CD14-positive monocyte (primary cell): ENCODE data around the gene PRR16. TPM values are rescaled to one million over a fixed set of nuclear protein-coding genes. Genes with fewer than 3 reads are reported as not detected.

Source experiments
- DNase-seq, 3 donors: peaks; one replicate each; pipeline ENCODE4 v3.0.0-alpha.2; 2011 to 2022
- H2AFZ ChIP-seq: 2 replicates; pipeline ENCODE4 v1.6.0; 2012; ENCODE audit warnings: mild to moderate bottlenecking, low read depth, low read length, inconsistent platforms; ENCODE audit not compliant: insufficient read depth, poor library complexity, severe bottlenecking
- H3K27ac ChIP-seq, 2 donors: 1 replicate in 1 of 2; 2 replicates in 1 of 2; pipeline ENCODE4 v1.5.1; 2012 to 2013; ENCODE audit warnings: low read length in 2 of 2, control low read depth in 1 of 2, inconsistent platforms in 1 of 2, low read depth in 1 of 2, mild to moderate bottlenecking in 1 of 2
- H3K27me3 ChIP-seq, 2 donors: one replicate each; pipeline versions ENCODE4 v1.6.0 to v1.6.1; 2011 to 2013; ENCODE audit warnings: low read length in 2 of 2; ENCODE audit not compliant: control insufficient read depth in 2 of 2, insufficient read depth in 2 of 2
- H3K36me3 ChIP-seq, 2 donors: replicated peaks in 1 of 2; 1 replicate in 1 of 2; 2 replicates in 1 of 2; pipeline versions ENCODE4 v1.5.1 to v1.6.1; 2012 to 2013; ENCODE audit warnings: low read length in 2 of 2, control low read depth in 1 of 2, inconsistent platforms in 1 of 2, mild to moderate bottlenecking in 1 of 2; ENCODE audit not compliant: insufficient read depth in 2 of 2, control insufficient read depth in 1 of 2
- H3K4me1 ChIP-seq, 2 donors: 1 replicate in 1 of 2; 2 replicates in 1 of 2; pipeline versions ENCODE4 v1.5.1 to v1.6.1; 2012 to 2013; ENCODE audit warnings: low read length in 2 of 2, control low read depth in 1 of 2, inconsistent platforms in 1 of 2, mild to moderate bottlenecking in 1 of 2, moderate library complexity in 1 of 2; ENCODE audit not compliant: insufficient read depth in 2 of 2, control insufficient read depth in 1 of 2
- H3K4me2 ChIP-seq: replicated peaks from 2 replicates; pipeline ENCODE3; 2012; ENCODE audit warnings: low read length, moderate library complexity, mild to moderate bottlenecking; ENCODE audit not compliant: poor library complexity, severe bottlenecking; ENCODE audit errors: extremely low read depth
- H3K4me3 ChIP-seq, 3 experiments: fragments of 200-600 bp in 1 of 3; sonication (generic) in 1 of 3; replicated peaks in 1 of 3; 1 replicate in 2 of 3; 2 replicates in 1 of 3; pipeline ENCODE4 v1.5.1; 2011 to 2013; ENCODE audit warnings: low read length in 3 of 3, mild to moderate bottlenecking in 3 of 3, control low read depth in 2 of 3, low read depth in 2 of 3, inconsistent platforms in 1 of 3, moderate library complexity in 1 of 3
- H3K79me2 ChIP-seq: 2 replicates; pipeline ENCODE4 v1.6.0; 2012; ENCODE audit warnings: mild to moderate bottlenecking, control low read depth, inconsistent platforms, low read length, moderate library complexity; ENCODE audit not compliant: insufficient read depth
- H3K9ac ChIP-seq: 2 replicates; pipeline ENCODE4 v1.6.0; 2017; ENCODE audit warnings: low read length, mild to moderate bottlenecking; ENCODE audit not compliant: insufficient read depth, poor library complexity, severe bottlenecking
- H3K9me3 ChIP-seq, 2 donors: replicated peaks in 1 of 2; 1 replicate in 1 of 2; 2 replicates in 1 of 2; pipeline versions ENCODE4 v1.5.1 to v1.6.1; 2012 to 2013; ENCODE audit warnings: low read length in 2 of 2, control low read depth in 1 of 2; ENCODE audit not compliant: control insufficient read depth in 1 of 2, insufficient read depth in 1 of 2
- H4K20me1 ChIP-seq: 2 replicates; pipeline ENCODE4 v1.6.0; 2012; ENCODE audit warnings: mild to moderate bottlenecking, low read length, control low read depth, moderate library complexity; ENCODE audit not compliant: insufficient read depth
- H3K27ac Mint-ChIP-seq, 7 donors: one replicate each; pipeline ENCODE4 v1.8.0; 2020; ENCODE audit warnings: mild to moderate bottlenecking in 7 of 7, mixed read lengths in 7 of 7, moderate library complexity in 6 of 7, inconsistent platforms in 2 of 7
- H3K27me3 Mint-ChIP-seq, 3 donors: one replicate each; pipeline ENCODE4 v1.8.0; 2021 to 2022; ENCODE audit warnings: low read depth in 3 of 3, mild to moderate bottlenecking in 3 of 3, mixed read lengths in 3 of 3, moderate library complexity in 3 of 3, inconsistent platforms in 1 of 3
- H3K36me3 Mint-ChIP-seq, 2 donors: one replicate each; pipeline ENCODE4 v1.8.0; 2020; ENCODE audit warnings: mixed read lengths in 2 of 2, inconsistent platforms in 1 of 2, mild to moderate bottlenecking in 1 of 2
- H3K4me1 Mint-ChIP-seq: one replicate; pipeline ENCODE4 v1.8.0; 2020; ENCODE audit warnings: mild to moderate bottlenecking, mixed read lengths
- H3K4me3 Mint-ChIP-seq, 2 donors: one replicate each; pipeline ENCODE4 v1.8.0; 2020; ENCODE audit warnings: mild to moderate bottlenecking in 2 of 2, mixed read lengths in 2 of 2, moderate library complexity in 1 of 2
- H3K9me3 Mint-ChIP-seq, 7 donors: one replicate each; pipeline ENCODE4 v1.8.0; 2020 to 2022; ENCODE audit warnings: mixed read lengths in 7 of 7, mild to moderate bottlenecking in 6 of 7, moderate library complexity in 6 of 7, inconsistent platforms in 2 of 7
- CTCF ChIP-seq: fragments of 200-600 bp; IDR thresholded peaks from one replicate; pipeline ENCODE4 v1.8.0; 2022; ENCODE audit warnings: antibody characterized with exemption, mild to moderate bottlenecking
- WGBS: methylation state at CpG from one replicate; pipeline ENCODE4 v1.1.5; 2013; ENCODE audit warnings: missing lambda C conversion rate; ENCODE audit not compliant: insufficient coverage; 5-methylcytosine and 5-hydroxymethylcytosine counted together
- intact Hi-C, 2 donors: fragments of 100-400 bp; cut with micrococcal nuclease; formaldehyde crosslinking; loops; one replicate each; pipeline versions ENCODE4 v1.15.0 to v1.15.1; 2023
- polyA plus RNA-seq, 3 donors: library from polyadenylated mRNA; depleted of rRNA in 1 of 3; unstranded in 2 of 3; stranded (reverse) in 1 of 3; fragments of 300-500 nt in 2 of 3; fragments of >200 nt in 1 of 3; fragmentation: Illumina TruSeq in 2 of 3; gene quantifications; 1 replicate in 2 of 3; 2 replicates in 1 of 3; pipeline ENCODE4 v1.2.3, GENCODE V29; 2012 to 2021

The PRR16 gene
- polyA plus RNA-seq, 3 donors, result 0.14 to 0.74 (median 0.56) TPM

- H3K4me1 ChIP-seq, result no peaks in the 10 kb centered on the region
- TF ChIP-seq CTCF, result no peak
- H3K4me3 ChIP-seq, result no peak overlapping the region
- no peaks in the 10 kb centered on the region for H3K27me3 ChIP-seq
- no peak overlapping the region for H2AFZ ChIP-seq
- H3K27ac Mint-ChIP-seq, result peak overlapping the region in 1 of 7 donors; percentile 23
- intact Hi-C loops, result no loop called here
- peaks cover 0 to 6% (median 0%) of the 10 kb centered on the region in 7 donors for H3K9me3 Mint-ChIP-seq
- H3K4me3 Mint-ChIP-seq, result no peak overlapping the region
- H3K79me2 ChIP-seq, result no peaks in the 10 kb centered on the region
- no peak for DNase-seq
- WGBS, result 78% methylated on average over 1 of the region's 2 CpGs
- no peak overlapping the region for H3K4me2 ChIP-seq
- no peaks in the 10 kb centered on the region for H3K36me3 ChIP-seq
- H3K27ac ChIP-seq, result no peak overlapping the region
- H3K27me3 Mint-ChIP-seq, result peaks cover 0 to 3% (median 2%) of the 10 kb centered on the region in 3 donors
- no peaks in the 10 kb centered on the region for H3K4me1 Mint-ChIP-seq
- H3K9ac ChIP-seq, result no peak overlapping the region
- H4K20me1 ChIP-seq, result no peaks in the 10 kb centered on the region
- no peaks in the 10 kb centered on the region for H3K9me3 ChIP-seq
- H3K36me3 Mint-ChIP-seq, result no peaks in the 10 kb centered on the region
Measured at GRCh38 chr5:120512068-120512467, 48.0 kb downstream of the PRR16 start.

- Mint-ChIP-seq H3K27ac (no peak overlapping the region), H3K9me3 (peaks cover 0 to 6% (median 0%) of the 10 kb centered on the region in 7 donors), H3K27me3 (peaks cover 0 to 3% (median 2%) of the 10 kb centered on the region in 3 donors), H3K4me3 (no peak overlapping the region), H3K4me1 (no peaks in the 10 kb centered on the region), H3K36me3 (no peaks in the 10 kb centered on the region)
- intact Hi-C loops, result no loop called here
- Histone ChIP-seq H2AFZ (no peak overlapping the region), H3K4me3 (no peak overlapping the region), H3K9me3 (no peaks in the 10 kb centered on the region), H3K27me3 (no peaks in the 10 kb centered on the region), H3K9ac (no peak overlapping the region), H4K20me1 (no peaks in the 10 kb centered on the region), H3K36me3 (no peaks in the 10 kb centered on the region), H3K4me1 (no peaks in the 10 kb centered on the region), H3K27ac (no peak overlapping the region), H3K79me2 (no peaks in the 10 kb centered on the region), H3K4me2 (no peak overlapping the region)
- TF ChIP-seq CTCF, result no peak
- no peak for DNase-seq
- 100% methylated on average over 5 of the region's 13 CpGs for WGBS
Measured at GRCh38 chr5:120512791-120513650, 48.9 kb downstream of the PRR16 start.
